Adrenal gland (tissue), 12 donors: ENCODE measurements around the gene AUTS2. TPM values are rescaled to one million over a fixed set of nuclear protein-coding genes. Genes with fewer than 3 reads are reported as not detected.

ENCODE experiments used
- DNase-seq, 7 donors: peaks; one replicate each; pipeline ENCODE4 v3.0.0-alpha.2; 2019 to 2020
- H3K27ac ChIP-seq, 5 donors: fragments of 200-600 bp; sonication (generic) in 4 of 5; 1 replicate in 3 of 5; 2 replicates in 2 of 5; pipeline versions ENCODE4 v1.5.1 to v1.8.0; 2016 to 2020; ENCODE audit warnings: mild to moderate bottlenecking in 1 of 5
- H3K27me3 ChIP-seq: fragments of 200-600 bp; 2 replicates; pipeline ENCODE4 v1.8.0; 2021
- H3K36me3 ChIP-seq, 2 donors: fragments of 200-600 bp; replicated peaks in 1 of 2; 1 replicate in 1 of 2; 2 replicates in 1 of 2; pipeline versions ENCODE4 v1.5.1 to v1.8.0; 2018 to 2022
- H3K4me1 ChIP-seq, 2 donors: fragments of 200-600 bp; replicated peaks in 1 of 2; 1 replicate in 1 of 2; 2 replicates in 1 of 2; pipeline versions ENCODE4 v1.5.1 to v1.8.0; 2018 to 2021
- H3K4me3 ChIP-seq, 4 donors: fragments of 200-600 bp; sonication (generic) in 3 of 4; one replicate each; pipeline ENCODE4 v1.5.1; 2016 to 2018
- H3K9me3 ChIP-seq, 3 donors: fragments of 200-600 bp; sonication (generic) in 1 of 3; replicated peaks in 1 of 3; 1 replicate in 2 of 3; 2 replicates in 1 of 3; pipeline versions ENCODE4 v1.5.1 to v1.8.0; 2016 to 2021
- CTCF ChIP-seq, 6 experiments: fragments of 450-650 bp in 4 of 6; fragments of 200-600 bp in 2 of 6; sonication (generic) in 1 of 6; IDR thresholded peaks; 1 replicate in 5 of 6; 2 replicates in 1 of 6; pipeline versions ENCODE4 v1.5.1 to v1.8.0; 2016 to 2021; ENCODE audit warnings: antibody characterized with exemption in 6 of 6, mild to moderate bottlenecking in 2 of 6, moderate library complexity in 1 of 6
- POLR2A ChIP-seq, 2 donors: fragments of 450-650 bp; IDR thresholded peaks; one replicate each; pipeline ENCODE4 v1.6.1; 2017; ENCODE audit warnings: antibody characterized with exemption in 2 of 2, mild to moderate bottlenecking in 2 of 2, moderate library complexity in 1 of 2
- WGBS, 4 donors: extraction: QIAGEN DNeasy Blood & Tissue Kit in 2 of 4; methylation state at CpG; one replicate each; pipeline versions ENCODE4 v1.1.5 to v1.1.7; 2013 to 2017; 5-methylcytosine and 5-hydroxymethylcytosine counted together
- intact Hi-C, 2 donors: fragments of 100-400 bp; cut with DNase I; formaldehyde crosslinking; loops; one replicate each; pipeline versions ENCODE4 v1.14.1 to v1.15.0; 2022 to 2023
- polyA plus RNA-seq, 3 donors: library from polyadenylated mRNA; stranded (reverse); fragments of 200-250 nt in 2 of 3; fragments of 350-450 nt in 1 of 3; fragmentation: Illumina TruSeq in 1 of 3; extraction: RNeasy Lipid Tissue Mini Kit (QIAGEN cat#74804) in 1 of 3; gene quantifications; one replicate each; pipeline ENCODE4 v1.2.3, GENCODE V29; 2013 to 2014
- total RNA-seq, 9 donors: library from RNA; depleted of rRNA in 4 of 9; stranded (reverse); fragments of >200 nt in 4 of 9; fragments of 120-200 nt in 1 of 9; fragmentation: NEBNext Ultra II Directional in 1 of 9; extraction: Animal tissue kit (Norgen Biotek cat#: 25700) in 1 of 9; gene quantifications; one replicate each; pipeline versions ENCODE4 v1.1.0 to v1.2.4, GENCODE V29; 2013 to 2023
- donor health status: healthy with polysubstance abuse.
- donor health status: Bipolar disorder and iron deficiency.
- donor health status: DM: yes; HTN: yes; CAD: no.
- donor health status: DM: no; HTN: no; CAD: no.
- donor health status: DM: no; HTN: no; CAD: no.
- donor health status: DM: yes; HTN: yes; CAD: no.

AUTS2 gene
- total and polyA plus RNA-seq, 12 donors: 6.4 to 44.0 (median 15.2) TPM

- H3K4me3 ChIP-seq: no peak overlapping the region
- 86 to 93% (median 91%) methylated on average over 1 of the region's 1 CpG for WGBS, 4 donors
- no peak for DNase-seq
- H3K36me3 ChIP-seq: no peaks in the 10 kb centered on the region
- intact Hi-C loops: no loop called here
- no peaks in the 10 kb centered on the region for H3K4me1 ChIP-seq
- TF ChIP-seq CTCF (IDR thresholded peaks at IDR 0.05) (no peak), POLR2A (IDR thresholded peaks at IDR 0.05) (no peak)
- no peaks in the 10 kb centered on the region for H3K27me3 ChIP-seq
- no peaks in the 10 kb centered on the region for H3K9me3 ChIP-seq
- H3K27ac ChIP-seq: no peak overlapping the region
Observed at GRCh38 chr7:70349819-70350218, 751.5 kb downstream of the AUTS2 start.

GRCh38 chr7:70352088-70352487 lies 753.8 kb downstream of the AUTS2 start:
- H3K9me3 ChIP-seq: no peaks in the 10 kb centered on the region
- no peaks in the 10 kb centered on the region for H3K27me3 ChIP-seq
- intact Hi-C loops: no loop called here
- no peak for DNase-seq
- H3K4me1 ChIP-seq: no peaks in the 10 kb centered on the region
- TF ChIP-seq CTCF (IDR thresholded peaks at IDR 0.05): no peak
- no peak for TF ChIP-seq POLR2A (IDR thresholded peaks at IDR 0.05)
- H3K36me3 ChIP-seq: no peaks in the 10 kb centered on the region
- WGBS, 4 donors: 93 to 97% (median 94%) methylated on average over 4 of the region's 4 CpGs
- H3K27ac ChIP-seq: no peak overlapping the region
- H3K4me3 ChIP-seq: no peak overlapping the region

GRCh38 chr7:70352906-70353305 lies 754.6 kb downstream of the AUTS2 start:
- TF ChIP-seq POLR2A (IDR thresholded peaks at IDR 0.05): no peak
- TF ChIP-seq CTCF (IDR thresholded peaks at IDR 0.05): no peak
- H3K36me3 ChIP-seq: no peaks in the 10 kb centered on the region
- no peak overlapping the region for H3K4me3 ChIP-seq
- 88 to 94% (median 92%) methylated on average over 2 of the region's 2 CpGs for WGBS, 4 donors
- H3K27me3 ChIP-seq: no peaks in the 10 kb centered on the region
- no peak for DNase-seq
- H3K27ac ChIP-seq: no peak overlapping the region
- intact Hi-C loops: no loop called here
- no peaks in the 10 kb centered on the region for H3K4me1 ChIP-seq
- H3K9me3 ChIP-seq: no peaks in the 10 kb centered on the region

- intact Hi-C loops: no loop called here
- H3K9me3 ChIP-seq: no peaks in the 10 kb centered on the region
- TF ChIP-seq CTCF (IDR thresholded peaks at IDR 0.05): no peak
- no peak for TF ChIP-seq POLR2A (IDR thresholded peaks at IDR 0.05)
- no peaks in the 10 kb centered on the region for H3K4me1 ChIP-seq
- H3K36me3 ChIP-seq: no peaks in the 10 kb centered on the region
- no peaks in the 10 kb centered on the region for H3K27me3 ChIP-seq
- no peak for DNase-seq
- H3K27ac ChIP-seq: no peak overlapping the region
- H3K4me3 ChIP-seq: no peak overlapping the region
- WGBS, 4 donors: 84 to 95% (median 91%) methylated on average over 2 of the region's 2 CpGs
Observed at GRCh38 chr7:70353330-70353945, 755.2 kb downstream of the AUTS2 start.
